ENCODE data around the gene SLCO2B1.
A peak's percentile ranks its signal among the peaks of the same experiment; 100 is the strongest.

SLCO2B1 gene

GRCh38 chr11:75223954-75224643 is 73.2 kb downstream of the SLCO2B1 start:
- DNase-seq, result no peak

GRCh38 chr11:75225794-75226193 is 74.9 kb downstream of the SLCO2B1 start:
- DNase-seq, result no peak

DNA sequence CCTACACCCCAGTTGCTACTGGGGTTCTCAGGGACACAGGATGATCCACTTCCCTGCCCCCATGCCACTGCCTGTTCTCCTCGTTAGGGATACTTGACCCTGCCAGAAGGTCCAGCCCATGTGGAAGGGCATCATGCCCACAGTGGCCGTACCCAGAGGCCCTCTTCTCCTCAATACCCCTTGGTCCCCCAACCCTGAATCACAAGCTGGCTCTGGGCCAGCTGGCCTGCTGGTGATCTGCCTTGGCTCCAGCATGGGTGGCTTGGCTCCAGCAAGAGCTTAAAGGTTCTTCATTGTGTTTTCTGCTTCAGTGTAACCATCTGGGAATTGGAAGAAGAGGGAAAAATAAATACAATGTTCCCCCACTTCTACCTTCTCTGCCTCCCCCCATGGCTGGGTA is 78.6 kb downstream of the SLCO2B1 start:
- no peak for DNase-seq

DNA sequence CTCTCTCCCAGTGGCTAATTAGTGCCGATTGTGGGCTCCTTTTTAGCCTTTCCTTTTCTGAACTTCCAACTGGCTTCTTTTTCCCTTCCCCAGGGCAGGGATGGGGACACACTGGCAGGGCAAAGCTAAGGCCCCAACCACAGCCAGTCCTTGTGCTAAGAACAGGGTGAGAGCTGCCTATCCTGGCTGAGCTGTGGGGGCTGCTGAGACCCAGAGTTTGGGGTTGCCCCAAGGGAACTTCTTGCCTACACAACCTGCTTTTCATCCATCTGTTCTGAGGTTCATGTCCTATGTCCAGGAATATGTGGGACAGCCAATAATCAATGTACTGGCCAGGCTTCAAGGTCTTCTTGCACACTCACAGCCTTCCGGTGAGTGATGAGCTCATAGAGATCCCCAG is 79.7 kb downstream of the SLCO2B1 start:
- no peak for DNase-seq

GRCh38 chr11:75233754-75234172 is 82.9 kb downstream of the SLCO2B1 start:
- DNase-seq, result no peak

DNA sequence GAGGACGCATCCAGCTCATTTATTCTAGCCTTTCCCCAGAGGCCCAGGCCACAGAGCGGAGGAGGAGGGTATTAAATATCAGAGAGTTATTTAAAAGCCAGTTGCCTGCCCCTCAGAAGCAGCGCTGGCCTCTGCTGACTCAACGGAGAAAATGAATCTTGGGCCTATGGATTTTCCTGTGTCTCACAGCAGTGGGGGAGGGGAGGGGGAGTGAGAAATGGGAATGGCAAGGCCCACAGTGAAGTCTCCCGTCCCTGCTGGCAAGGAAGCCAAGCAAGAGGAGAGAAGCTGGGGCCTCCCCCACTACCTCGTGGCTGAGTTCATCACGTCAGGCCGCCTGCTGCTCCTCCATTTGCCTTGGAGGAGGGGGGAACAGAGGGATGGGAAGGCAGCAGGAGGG is 85.2 kb downstream of the SLCO2B1 start:
- no peak for DNase-seq

- no peak for DNase-seq
Observed at GRCh38 chr11:75237050-75237449, 86.1 kb downstream of the SLCO2B1 start.

DNA sequence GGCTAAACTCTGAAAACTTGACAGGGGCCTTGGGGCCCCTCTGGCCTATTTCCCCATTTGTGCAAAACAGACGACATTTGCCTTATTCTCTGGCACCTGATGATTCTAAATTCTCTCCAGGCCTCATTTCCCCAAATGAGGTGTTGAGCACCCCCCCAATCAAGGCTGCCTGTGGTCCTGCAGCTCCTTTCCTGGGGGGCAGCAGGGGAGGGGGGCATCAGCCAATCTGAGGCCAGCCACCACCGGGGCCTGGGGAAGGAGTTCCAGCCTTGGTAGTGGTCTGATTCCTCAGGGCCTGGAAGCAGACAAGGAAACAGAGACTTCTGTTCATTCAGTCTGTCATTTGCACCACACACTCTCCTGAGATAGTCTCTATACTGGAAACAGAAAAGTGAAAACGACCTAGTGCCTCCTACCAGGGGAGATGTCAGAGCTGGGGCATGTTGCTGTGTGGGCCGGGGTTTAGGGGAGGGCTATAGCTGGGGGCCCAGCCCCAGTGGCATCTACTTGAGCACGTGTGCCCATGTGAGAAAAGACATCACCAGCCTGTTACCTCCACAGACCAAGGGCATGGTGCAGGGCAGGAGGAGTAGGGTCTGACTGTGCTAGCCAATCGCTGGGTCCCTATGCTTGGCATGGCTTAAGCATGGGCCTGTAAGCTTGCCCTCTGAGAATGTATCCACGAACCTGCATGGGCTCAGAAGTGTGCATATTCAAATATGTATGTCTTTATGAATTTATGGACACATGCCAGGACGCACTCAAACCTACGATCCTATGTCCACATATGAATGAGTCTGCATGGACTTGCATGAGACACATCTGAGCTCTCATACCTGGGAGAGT is 87.9 kb downstream of the SLCO2B1 start:
- DNase-seq, result no peak

DNA sequence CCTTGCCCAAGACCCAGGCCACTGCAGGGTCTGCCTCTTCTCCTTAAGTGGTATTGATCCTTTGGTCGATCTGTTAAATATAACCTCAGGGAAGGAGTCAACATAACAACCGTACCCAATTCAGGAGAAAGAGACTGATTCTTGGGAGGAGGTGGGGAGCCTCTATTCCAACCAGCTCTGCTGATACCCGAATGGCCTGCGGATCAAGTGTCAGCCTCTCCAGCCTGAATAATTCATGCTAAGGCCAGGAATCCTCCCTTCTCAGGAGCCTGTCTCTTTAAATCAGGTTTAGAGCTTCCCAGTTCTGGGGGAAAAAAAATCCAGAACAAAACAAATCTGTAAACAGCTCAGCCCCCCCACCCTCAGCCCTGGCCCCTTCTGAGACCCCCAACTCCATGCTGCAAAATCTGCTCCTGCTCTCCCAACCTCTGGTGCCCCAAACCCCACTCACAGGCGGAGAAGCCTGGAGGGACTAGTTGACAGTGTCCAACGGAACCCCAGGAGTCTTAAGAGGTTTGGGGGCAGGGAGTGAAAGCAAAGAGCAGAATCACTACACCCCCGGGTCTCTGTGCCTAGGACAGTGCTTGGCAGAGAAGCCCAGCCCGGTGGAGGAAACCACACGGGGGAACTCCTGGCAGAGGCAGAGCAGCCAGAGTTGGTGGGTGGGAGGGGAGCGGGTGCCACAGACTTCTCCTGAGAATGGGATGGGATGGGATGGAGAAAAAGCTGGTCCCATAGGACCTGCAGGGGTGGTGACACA is 88.8 kb downstream of the SLCO2B1 start:
- DNase-seq, result no peak

DNA sequence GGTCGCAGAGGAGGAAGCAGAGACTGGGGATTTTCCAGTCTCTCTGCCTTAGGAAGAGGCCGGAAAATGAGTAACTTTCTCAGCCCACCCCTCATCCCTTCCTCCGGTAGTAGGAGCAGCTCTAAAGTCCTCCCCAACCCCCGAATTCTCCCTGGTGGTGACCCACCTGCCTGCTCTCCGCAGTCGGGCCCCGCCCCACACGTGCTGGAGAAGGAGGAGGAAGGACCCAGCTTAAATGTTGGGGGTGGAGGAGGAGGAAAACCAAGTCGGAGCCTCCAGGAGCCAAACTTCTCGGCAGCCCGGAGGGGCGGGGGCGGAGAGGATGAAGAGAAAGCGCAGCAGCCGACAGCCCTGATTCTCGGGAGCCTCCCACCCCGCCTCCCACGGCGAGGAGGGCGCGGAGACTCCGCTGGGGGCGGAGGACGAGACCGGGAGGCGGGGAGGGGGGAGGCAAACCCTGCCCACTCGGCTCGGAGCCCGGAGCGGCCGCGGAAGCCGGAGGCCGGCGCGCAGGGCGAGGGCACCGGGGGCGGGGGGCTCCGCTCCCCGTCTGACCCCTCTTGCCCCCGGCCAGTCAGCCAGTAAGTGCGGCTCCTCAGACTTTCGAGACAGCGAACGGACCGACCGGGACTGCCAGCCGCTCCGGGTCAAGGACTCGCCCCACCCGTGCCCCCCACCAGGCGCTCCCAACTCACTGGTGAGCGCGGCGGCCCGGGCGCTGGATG is 89.6 kb downstream of the SLCO2B1 start, which contains the start of gene TPBGL:
TPBGL (plus strand) TSS at position 464 of the 725 bp plus-strand sequence. CDS start 276 bp downstream, outside the sequence.
- DNase-seq, result no peak

DNA sequence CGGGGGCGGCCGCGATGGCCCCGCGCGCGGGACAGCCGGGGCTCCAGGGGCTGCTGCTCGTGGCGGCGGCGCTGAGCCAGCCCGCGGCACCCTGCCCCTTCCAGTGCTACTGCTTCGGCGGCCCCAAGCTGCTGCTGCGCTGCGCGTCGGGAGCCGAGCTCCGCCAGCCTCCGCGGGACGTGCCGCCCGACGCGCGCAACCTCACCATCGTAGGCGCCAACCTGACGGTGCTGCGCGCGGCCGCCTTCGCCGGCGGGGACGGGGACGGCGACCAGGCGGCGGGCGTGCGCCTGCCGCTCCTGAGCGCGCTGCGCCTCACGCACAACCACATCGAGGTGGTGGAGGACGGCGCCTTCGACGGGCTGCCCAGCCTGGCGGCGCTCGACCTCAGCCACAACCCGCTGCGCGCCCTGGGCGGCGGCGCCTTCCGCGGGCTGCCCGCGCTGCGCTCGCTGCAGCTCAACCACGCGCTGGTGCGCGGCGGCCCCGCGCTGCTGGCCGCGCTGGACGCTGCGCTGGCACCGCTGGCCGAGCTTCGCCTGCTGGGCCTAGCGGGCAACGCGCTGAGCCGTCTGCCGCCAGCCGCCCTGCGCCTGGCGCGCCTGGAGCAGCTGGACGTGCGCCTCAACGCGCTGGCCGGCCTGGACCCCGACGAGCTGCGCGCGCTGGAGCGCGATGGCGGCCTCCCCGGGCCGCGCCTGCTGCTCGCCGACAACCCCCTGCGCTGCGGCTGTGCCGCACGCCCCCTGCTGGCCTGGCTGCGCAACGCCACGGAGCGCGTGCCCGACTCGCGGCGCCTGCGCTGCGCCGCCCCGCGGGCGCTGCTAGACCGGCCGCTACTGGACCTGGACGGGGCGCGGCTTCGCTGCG is 90.4 kb downstream of the SLCO2B1 start:
- peak in 13 of 14 donors; percentile 10 to 80 (median 44) for DNase-seq

GRCh38 chr11:75241906-75242644 is 91.2 kb downstream of the SLCO2B1 start:
- peak in 1 of 14 donors; percentile 40 for DNase-seq

- DNase-seq, result no peak
Observed at GRCh38 chr11:75242722-75243600, 92.1 kb downstream of the SLCO2B1 start.

DNA sequence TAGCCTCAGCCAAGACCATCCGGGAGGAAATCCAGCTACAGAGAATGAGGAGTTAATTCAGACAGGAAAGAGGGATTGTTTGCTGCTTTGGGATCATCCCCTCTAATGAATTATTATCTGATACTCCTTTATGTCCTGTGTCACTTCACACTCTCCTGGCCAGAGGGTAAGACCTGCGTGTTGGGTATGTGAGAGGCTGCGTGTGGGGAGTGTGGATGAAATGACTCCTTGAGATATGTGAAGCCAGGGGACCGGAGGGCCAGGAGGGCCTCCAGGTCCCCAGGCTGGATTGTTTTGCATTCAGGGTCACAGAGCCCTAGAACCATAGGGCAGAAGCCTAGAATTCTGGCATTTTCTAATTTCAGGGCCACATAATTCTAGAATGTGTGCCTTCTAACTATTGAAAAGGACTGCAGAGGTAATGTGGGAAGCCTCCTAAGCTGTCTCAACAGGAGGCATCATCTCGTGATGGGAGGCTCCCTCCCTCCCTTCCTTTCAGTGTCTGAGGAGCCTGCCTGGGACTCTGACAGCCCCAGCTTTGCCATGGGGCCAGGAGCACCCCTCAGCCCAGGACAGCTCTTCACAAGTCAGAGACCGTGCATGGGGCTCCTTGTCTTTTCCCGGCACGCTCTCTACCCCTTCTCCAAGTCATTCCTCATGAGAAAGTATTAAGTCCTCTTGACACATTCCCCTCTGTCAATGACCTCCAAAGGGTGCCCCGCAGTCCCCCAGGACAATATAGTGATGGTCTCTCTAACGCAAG is 93.3 kb downstream of the SLCO2B1 start:
- DNase-seq, result no peak

DNA sequence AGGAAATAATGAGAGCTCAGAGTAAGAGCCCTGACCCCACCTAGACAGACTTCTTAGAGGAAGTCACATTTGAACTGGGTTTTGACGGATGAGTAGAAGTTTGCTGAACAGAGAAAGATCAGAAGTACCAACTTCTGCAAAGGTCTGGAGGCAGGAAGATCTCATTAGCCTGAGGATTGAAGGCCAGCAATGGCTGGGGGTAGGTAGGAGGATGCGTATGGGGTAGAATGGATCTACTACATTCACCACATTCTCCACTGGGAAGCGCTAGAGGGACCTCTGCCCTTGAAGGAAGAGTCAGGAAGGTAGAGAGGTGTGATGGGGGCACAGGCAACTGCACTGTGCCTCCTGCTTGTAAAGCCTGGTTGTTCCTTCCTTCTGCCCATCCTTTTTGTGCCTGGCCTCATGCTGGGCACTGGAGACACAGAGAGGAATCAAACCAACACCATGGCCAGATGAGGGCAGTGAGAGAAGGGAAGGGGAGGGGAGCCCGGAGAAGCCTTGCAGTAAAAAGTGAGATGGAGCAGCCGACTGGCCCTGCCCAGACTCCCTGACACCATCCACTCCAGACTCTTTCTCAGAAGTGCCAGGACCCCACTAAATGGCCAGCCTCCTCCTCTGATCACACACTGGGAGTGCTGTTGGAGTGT is 94.6 kb downstream of the SLCO2B1 start:
- DNase-seq, result no peak

DNA sequence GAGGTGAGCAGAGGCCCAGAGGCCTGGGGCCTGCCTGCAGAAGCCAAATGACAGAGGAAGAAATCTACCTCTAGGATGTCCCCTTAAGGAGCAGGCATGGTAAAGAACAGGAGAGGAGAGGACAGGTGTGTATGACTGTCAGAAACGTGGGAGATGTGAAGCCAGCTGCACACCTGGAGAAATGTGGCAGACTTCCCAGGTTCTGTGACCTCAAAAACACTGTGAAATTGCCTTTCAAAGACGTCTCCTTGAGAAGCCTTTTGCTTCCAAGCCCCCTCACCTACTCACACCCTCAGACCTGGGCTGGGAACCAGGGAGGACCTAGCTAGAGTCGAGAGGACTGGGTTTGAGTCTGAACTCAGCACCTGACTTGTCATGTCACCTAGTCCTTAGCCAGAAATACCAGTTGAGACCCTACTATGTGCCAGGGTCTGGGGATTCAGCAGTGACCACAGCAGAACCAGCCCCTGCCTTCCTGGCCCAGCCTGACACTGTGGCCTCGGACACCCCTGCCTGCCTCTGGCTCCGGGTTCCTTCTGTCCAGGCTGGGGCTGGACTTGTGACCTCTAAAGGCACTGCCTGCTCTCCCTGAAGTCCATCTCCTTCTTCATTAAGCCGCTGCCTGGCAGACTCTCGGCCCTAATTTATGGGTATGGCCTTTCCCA is 95.2 kb downstream of the SLCO2B1 start:
- no peak for DNase-seq

DNA sequence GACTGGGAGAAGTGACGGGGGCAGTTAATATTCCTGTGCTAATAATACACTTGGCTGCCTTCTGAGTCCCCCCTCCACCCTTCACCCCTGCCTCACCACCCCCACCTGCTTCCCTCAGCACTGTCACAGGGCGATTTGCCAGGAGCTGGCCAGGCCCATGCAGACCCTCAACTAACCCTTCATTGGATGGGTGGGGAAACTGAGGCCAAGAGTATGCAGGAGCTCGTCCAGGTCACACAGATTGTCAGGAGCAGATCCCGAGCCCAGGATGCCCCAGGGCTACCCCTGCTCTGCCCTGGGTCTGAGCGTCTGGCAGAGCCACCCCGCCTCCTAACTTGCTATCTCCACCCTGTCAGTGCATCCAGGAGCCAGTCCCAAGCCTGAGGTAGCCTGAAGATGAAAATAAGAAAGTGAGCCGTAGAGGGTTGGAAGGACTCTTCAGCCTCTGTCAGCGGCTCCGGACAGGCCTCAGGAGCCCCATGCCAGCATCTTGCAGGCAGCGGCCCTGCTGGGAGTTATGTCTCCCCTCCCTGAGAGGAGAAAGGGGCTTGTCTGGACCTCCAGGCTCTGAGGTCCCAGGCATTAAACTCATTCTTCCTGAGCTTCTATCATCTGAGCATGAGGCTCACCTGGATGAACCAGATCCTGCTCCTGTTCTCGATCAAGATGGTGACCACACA is 95.9 kb downstream of the SLCO2B1 start:
- DNase-seq, result no peak

Measured in C1 segment of cervical spinal cord (tissue), 14 donors.